Tibial nerve (tissue), 4 donors: ENCODE data around the gene C17orf75.

Experiments
- CTCF ChIP-seq, 5 experiments: fragments of 200-600 bp in 3 of 5; fragments of 450-650 bp in 2 of 5; sonication (generic) in 3 of 5; IDR thresholded peaks; one replicate each; pipeline ENCODE4 v1.5.1; 2016 to 2019; ENCODE audit warnings: antibody characterized with exemption in 5 of 5, mild to moderate bottlenecking in 3 of 5, moderate library complexity in 2 of 5
- EP300 ChIP-seq, 2 donors: sonication (generic); formaldehyde crosslinking; IDR thresholded peaks; one replicate each; pipeline ENCODE4 v1.6.1; 2017; ENCODE audit warnings: antibody characterized with exemption in 2 of 2, mild to moderate bottlenecking in 1 of 2
- POLR2A ChIP-seq, 2 donors: fragments of 450-650 bp; IDR thresholded peaks; one replicate each; pipeline ENCODE4 v1.6.1; 2017; ENCODE audit warnings: antibody characterized with exemption in 2 of 2, mild to moderate bottlenecking in 2 of 2, moderate library complexity in 2 of 2

- no peak for TF ChIP-seq CTCF (IDR thresholded peaks at IDR 0.05)
- TF ChIP-seq POLR2A (IDR thresholded peaks at IDR 0.05): no peak
- TF ChIP-seq EP300 (IDR thresholded peaks at IDR 0.05): no peak
Observed at GRCh38 chr17:32297860-32298259, 44.1 kb downstream of the C17orf75 start.
